Ascending aorta (tissue), 2 donors: ENCODE measurements around the gene KCNIP1. TPM values are rescaled to one million over a fixed set of nuclear protein-coding genes. Genes with fewer than 3 reads are reported as not detected.

ENCODE experiments used
- DNase-seq, 2 donors: peaks; one replicate each; pipeline ENCODE4 v3.0.0-alpha.2; 2019; ENCODE audit warnings: low spot score in 2 of 2
- H3K27ac ChIP-seq, 2 donors: fragments of 200-600 bp; sonication (generic); one replicate each; pipeline ENCODE4 v1.5.1; 2016 to 2017; ENCODE audit warnings: mild to moderate bottlenecking in 1 of 2
- H3K27me3 ChIP-seq: fragments of 200-600 bp; sonication (generic); one replicate; pipeline ENCODE4 v1.5.1; 2017
- H3K36me3 ChIP-seq, 2 donors: fragments of 200-600 bp; sonication (generic); one replicate each; pipeline ENCODE4 v1.5.1; 2016
- H3K4me1 ChIP-seq, 2 donors: fragments of 200-600 bp; sonication (generic); one replicate each; pipeline ENCODE4 v1.5.1; 2016 to 2017; ENCODE audit warnings: mild to moderate bottlenecking in 1 of 2
- H3K4me3 ChIP-seq, 2 donors: fragments of 200-600 bp; sonication (generic); one replicate each; pipeline ENCODE4 v1.5.1; 2016 to 2017; ENCODE audit warnings: mild to moderate bottlenecking in 1 of 2
- H3K9me3 ChIP-seq, 2 donors: fragments of 200-600 bp; sonication (generic); one replicate each; pipeline ENCODE4 v1.5.1; 2016
- intact Hi-C: fragments of 100-400 bp; cut with DNase I; formaldehyde crosslinking; loops from one replicate; pipeline ENCODE4 v1.15.1; 2023
- total RNA-seq: library from RNA; depleted of rRNA; stranded (reverse); fragments of >200 nt; gene quantifications from one replicate; pipeline ENCODE4 v1.1.0, GENCODE V29; 2016
- TF ChIP-seq, protein P1 (sequence below), 3 experiments: fragments of 200-600 bp in 2 of 3; fragments of 450-650 bp in 1 of 3; sonication (generic) in 2 of 3; IDR thresholded peaks; one replicate each; pipeline ENCODE4 v1.5.1; 2016 to 2019; ENCODE audit warnings: antibody characterized with exemption in 3 of 3, mild to moderate bottlenecking in 1 of 3, moderate library complexity in 1 of 3

The KCNIP1 gene
- not detected for total RNA-seq

DNA sequence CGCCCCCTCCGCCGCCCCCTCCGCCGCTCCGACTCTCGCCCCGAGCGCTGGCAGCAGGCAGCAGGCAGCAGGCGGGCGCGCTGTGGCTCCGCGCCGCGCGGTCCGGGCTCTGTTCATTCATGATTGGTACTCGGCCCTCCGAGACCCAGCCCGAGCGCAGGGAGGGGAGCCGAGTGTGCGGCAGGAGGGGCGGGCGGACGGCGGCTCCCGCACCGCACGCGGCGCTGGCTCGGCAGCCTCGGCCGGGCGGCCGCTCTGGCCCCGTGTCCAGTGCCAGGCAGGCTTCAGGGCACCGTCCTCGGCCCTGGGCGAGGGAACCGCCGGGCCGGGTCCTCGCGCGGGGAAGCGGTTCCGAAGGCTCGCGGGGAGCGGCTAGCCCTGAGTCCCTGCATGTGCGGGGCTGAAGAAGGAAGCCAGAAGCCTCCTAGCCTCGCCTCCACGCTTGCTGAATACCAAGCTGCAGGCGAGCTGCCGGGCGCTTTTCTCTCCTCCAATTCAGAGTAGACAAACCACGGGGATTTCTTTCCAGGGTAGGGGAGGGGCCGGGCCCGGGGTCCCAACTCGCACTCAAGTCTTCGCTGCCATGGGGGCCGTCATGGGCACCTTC, at the start of gene KCNIP1:
TSS of gene KCNIP1 (plus strand) at position 31 of the 607 bp plus-strand sequence.
- Histone ChIP-seq H3K27me3 (no peaks in the 10 kb centered on the region), H3K4me1 (no peaks in the 10 kb centered on the region), H3K4me3 (peak within 1 kb of the TSS; percentile 44 to 45), H3K27ac (no peak within 1 kb of the TSS), H3K9me3 (no peaks in the 10 kb centered on the region), H3K36me3 (no peaks in the 10 kb centered on the region)
- TF ChIP-seq, protein P1, sequence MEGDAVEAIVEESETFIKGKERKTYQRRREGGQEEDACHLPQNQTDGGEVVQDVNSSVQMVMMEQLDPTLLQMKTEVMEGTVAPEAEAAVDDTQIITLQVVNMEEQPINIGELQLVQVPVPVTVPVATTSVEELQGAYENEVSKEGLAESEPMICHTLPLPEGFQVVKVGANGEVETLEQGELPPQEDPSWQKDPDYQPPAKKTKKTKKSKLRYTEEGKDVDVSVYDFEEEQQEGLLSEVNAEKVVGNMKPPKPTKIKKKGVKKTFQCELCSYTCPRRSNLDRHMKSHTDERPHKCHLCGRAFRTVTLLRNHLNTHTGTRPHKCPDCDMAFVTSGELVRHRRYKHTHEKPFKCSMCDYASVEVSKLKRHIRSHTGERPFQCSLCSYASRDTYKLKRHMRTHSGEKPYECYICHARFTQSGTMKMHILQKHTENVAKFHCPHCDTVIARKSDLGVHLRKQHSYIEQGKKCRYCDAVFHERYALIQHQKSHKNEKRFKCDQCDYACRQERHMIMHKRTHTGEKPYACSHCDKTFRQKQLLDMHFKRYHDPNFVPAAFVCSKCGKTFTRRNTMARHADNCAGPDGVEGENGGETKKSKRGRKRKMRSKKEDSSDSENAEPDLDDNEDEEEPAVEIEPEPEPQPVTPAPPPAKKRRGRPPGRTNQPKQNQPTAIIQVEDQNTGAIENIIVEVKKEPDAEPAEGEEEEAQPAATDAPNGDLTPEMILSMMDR (IDR thresholded peaks at IDR 0.05), result no peak
- no peak for DNase-seq
- intact Hi-C loops, result no loop called here

DNA sequence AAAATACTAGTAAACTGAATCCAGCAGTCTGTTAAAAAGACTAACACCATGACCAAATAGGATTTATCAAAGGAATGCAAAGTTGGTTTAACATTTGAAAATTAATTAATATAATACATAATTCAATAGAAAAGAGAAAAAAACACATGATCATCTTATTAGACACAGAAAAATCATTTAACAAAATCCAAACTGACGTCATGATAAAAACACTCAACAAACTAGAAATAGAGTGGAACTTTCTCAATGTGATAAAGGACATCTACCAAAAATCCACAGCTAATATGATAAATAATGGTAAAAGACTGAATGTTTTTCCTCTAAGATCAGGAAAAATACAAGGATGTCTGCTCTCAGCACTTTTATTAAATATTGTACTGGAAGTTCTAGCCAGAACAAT, 40.4 kb upstream of the KCNIP1 start:
- no peak for DNase-seq
- peaks cover 0 to 7% of the 10 kb centered on the region in 2 donors for H3K9me3 ChIP-seq
- intact Hi-C loops, result no loop called here

DNA sequence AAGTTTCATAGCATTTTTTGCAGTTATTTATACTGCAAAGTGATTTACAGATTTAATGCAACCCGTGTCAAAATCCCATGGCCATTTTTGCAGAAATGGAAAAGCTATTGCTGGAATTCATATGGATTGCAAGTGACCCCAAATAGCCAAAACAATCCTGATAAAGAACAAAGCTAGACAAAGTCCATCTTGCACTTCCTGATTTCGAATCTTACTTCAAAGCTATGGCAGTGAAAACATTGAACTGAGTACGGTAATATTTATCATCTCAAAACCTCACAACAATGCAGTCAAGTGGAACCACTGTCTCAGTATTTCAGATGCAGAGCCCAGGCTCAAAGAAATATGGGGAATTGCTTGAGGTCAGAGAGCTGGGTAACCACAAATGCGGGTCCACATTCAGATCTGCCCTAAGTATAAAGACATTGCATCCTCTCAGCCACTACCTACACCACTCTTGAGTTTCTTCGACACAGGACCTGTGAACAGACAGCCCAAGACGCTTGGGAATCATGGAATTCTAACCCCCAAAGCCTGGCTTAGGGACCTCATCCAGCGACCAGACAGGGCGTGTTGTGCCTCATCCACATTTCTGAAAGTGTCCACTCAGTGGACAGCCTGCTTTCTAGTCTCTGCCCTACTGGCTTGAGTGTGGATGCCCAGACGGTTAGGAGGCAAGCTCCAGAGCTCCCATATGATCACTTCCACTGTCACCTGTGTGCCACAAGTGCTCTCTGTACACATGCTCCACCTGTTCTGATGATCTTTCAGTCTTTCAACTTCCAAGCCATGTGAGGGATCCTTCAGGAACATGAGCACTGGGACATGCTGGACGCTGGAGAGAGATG, 39.3 kb upstream of the KCNIP1 start:
- no peaks in the 10 kb centered on the region for H3K27me3 ChIP-seq
- DNase-seq, result no peak
- H3K4me1 ChIP-seq, result no peaks in the 10 kb centered on the region

More for the DNA sequence above, 40.4 kb upstream of the KCNIP1 start:
- Histone ChIP-seq H3K4me3 (no peak overlapping the region), H3K27ac (no peak overlapping the region), H3K36me3 (no peaks in the 10 kb centered on the region), H3K27me3 (no peaks in the 10 kb centered on the region), H3K4me1 (no peaks in the 10 kb centered on the region)
- TF ChIP-seq, protein P1 (IDR thresholded peaks at IDR 0.05), result no peak

DNA sequence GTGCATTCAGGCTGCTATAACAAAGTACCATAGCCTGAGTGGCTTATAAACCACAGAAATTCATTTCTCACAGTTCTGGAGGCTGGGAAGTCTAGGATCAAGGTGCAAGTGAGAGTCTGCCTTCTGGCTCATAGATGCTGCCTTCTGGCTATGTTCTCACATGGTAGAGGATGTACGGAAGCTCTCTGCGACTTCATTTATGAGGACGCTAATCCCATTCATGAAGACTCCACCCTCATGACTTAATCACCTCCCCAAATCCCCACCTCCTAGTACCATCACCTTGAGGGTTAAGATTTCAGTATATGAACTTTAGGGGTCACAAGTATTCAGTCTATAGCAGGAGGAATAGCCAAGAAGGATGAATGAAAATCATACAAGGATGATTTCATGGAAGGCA, 37.3 kb upstream of the KCNIP1 start:
- no peaks in the 10 kb centered on the region for H3K27me3 ChIP-seq
- TF ChIP-seq, protein P1 (IDR thresholded peaks at IDR 0.05), result no peak
- intact Hi-C loops, result no loop called here
- no peak for DNase-seq
- H3K4me3 ChIP-seq, result no peak overlapping the region
- H3K36me3 ChIP-seq, result no peaks in the 10 kb centered on the region
- peaks cover 0 to 4% of the 10 kb centered on the region in 2 donors for H3K9me3 ChIP-seq
- no peaks in the 10 kb centered on the region for H3K4me1 ChIP-seq
- H3K27ac ChIP-seq, result no peak overlapping the region

More for the DNA sequence above, 39.3 kb upstream of the KCNIP1 start:
- intact Hi-C loops, result no loop called here
- Histone ChIP-seq H3K27ac (no peak overlapping the region), H3K4me3 (no peak overlapping the region), H3K36me3 (no peaks in the 10 kb centered on the region), H3K9me3 (peaks cover 0 to 7% of the 10 kb centered on the region in 2 donors)
- TF ChIP-seq, protein P1 (IDR thresholded peaks at IDR 0.05), result no peak

DNA sequence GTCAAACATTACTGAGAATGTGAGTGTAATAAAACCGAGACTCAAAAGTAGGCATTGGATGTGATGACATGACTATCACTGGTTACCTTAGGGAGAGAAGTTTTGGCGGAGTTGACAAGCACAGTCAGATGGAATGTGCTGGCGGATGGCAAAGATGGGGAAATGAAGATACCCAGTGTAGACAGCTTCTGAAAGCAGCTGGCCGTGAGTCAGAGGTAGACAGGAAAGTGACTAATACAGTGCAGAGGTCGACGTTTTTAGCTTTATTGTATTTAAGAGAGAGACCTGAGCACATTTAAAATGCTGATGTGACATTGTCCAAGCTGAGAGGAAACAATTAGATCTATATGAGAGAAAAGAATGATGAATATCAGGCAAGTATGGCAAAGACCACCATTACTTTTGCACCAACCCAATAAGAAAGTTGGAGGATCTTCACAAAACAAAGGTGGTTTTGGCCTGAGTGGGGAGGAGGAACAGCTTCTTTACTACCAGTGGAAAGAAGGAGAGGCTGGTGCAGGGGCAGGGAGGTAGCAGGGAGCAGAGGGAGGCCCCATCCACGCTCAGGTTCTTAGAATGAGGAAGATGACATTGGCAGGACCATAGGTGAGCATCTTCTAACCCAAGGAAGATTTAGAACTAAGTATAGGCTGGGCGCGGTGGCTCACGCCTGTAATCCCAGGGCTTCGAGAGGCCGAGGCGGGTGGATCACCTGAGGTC, 36.7 kb upstream of the KCNIP1 start:
- Histone ChIP-seq H3K9me3 (peaks cover 0 to 4% of the 10 kb centered on the region in 2 donors), H3K27me3 (no peaks in the 10 kb centered on the region), H3K4me1 (no peaks in the 10 kb centered on the region), H3K36me3 (no peaks in the 10 kb centered on the region), H3K4me3 (no peak overlapping the region), H3K27ac (no peak overlapping the region)
- intact Hi-C loops, result no loop called here
- DNase-seq, result no peak
- TF ChIP-seq, protein P1 (IDR thresholded peaks at IDR 0.05), result no peak
